HG02588 (cell line): Measurements from ENCODE around the gene TWNK.
A peak's percentile ranks its signal among the peaks of the same experiment; 100 is the strongest.

Experiments used
- ATAC-seq: cut with Tn5 transposase; IDR thresholded peaks from one replicate; pipeline ENCODE4 v1.9.1; 2021; ENCODE audit warnings: mild to moderate bottlenecking, moderate library complexity; ENCODE audit not compliant: unreplicated experiment

Gene TWNK

GRCh38 chr10:101010329-101010728, 23.0 kb downstream of the TWNK start:
- no peak for ATAC-seq

DNA sequence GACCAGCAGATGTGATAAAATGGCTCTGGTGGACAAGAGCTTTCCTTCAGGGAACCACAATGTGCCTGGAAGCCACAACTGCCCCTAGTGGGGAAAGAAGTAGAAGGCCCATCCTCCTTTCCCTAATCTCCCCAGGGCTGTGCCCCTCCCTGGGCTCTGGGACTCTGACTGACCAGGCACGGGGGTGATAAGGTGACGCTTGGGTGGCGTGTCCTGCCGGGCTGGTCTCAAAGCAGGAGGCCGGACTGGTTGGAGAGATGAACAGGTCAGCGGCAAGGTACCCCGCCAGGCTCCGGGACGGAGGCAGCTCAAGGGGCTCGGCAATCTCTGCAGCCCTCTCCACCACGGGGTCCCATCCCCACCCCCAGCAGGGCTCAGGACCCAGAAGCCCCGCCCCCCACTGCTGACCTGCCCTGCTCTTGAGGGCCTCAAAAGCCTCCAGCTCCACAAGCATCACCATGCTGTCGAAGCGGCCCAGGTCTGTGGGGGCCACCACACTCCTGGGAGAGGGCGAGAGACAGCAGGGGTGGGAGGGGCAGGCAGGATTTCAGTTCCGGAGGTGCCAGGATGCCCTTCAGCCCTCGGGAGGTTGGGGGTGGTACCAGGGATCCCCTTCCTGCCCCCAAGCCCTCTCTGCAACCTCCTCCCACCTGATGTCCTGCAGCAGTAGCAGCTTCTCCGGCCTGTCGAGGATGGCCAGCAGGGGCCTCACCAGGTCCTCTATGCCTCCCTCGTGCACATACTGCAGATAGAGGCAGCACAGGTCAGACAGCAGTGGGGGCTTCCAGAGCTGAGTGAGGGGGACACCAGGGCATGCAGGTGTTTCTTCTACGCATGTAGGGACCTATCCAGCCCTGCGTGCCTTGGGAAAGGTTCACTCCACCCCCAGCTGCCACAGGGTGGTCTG, 24.4 kb downstream of the TWNK start:
- ATAC-seq, result no peak

DNA sequence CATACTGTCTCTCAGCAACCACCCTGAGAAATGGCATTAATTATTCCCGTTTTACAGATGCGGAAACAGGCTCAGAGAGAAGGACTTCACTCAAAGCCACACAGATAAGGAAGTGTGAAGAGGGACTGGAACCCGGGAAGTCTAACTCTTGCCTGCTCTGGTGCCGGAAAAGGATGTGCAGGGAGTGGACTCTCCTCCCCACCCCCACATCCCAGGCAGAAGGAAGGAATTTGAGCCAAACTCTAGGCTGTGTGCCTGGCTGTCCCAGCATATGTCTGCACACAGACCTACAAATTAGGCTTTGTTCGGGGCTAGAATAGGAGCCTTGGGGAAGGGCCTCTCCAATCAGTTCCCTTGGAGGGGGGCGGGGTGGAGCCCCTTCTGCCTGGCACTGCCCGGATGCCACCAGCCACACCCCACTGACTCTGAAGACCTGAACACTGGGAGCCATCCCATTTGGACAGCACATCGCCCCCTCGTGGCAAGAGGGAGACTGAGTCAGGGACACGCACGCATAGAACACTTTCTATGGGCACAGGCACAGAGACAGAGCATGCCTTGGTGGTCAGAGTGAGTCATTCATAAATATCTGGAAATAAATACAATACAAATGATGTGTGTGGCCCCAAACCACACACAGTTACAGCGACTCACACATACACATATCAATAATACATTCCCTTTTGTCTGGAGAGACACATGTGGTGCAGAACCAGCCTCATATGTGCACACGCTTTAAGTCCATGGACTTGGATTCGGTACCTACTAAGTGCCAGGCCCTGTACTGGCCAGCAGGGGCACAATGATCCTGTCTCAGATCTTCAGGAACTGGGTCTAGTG, 25.4 kb downstream of the TWNK start:
- no peak for ATAC-seq

- ATAC-seq, result no peak
These were observed 26.1 kb downstream of the TWNK start for GRCh38 chr10:101013365-101013825.

- peak; percentile 40 for ATAC-seq
These were observed 27.0 kb downstream of the TWNK start for GRCh38 chr10:101014230-101014884.

GRCh38 chr10:101014966-101015581, 27.7 kb downstream of the TWNK start:
- ATAC-seq, result no peak

- no peak for ATAC-seq
These were observed 28.2 kb downstream of the TWNK start for GRCh38 chr10:101015582-101015973.

DNA sequence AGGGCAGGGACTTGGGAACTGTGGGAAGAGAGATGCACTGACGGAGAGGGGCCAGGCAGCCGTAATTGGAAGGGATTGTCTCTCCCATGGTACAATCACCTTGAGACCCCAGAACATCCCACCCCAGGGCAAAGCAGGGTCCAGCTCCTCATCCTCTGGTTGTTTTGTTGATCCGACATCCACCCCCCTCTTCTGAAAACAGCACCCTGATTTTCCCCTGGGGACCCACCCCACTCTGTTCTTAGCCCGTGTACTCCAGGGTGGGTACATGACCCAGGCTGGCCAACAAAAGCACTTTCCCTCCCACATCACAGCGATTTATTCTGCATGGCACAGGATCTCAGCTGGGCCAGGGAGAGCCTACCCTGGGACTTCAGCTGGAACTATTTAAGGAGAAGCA, 29.5 kb downstream of the TWNK start:
- ATAC-seq, result no peak

DNA sequence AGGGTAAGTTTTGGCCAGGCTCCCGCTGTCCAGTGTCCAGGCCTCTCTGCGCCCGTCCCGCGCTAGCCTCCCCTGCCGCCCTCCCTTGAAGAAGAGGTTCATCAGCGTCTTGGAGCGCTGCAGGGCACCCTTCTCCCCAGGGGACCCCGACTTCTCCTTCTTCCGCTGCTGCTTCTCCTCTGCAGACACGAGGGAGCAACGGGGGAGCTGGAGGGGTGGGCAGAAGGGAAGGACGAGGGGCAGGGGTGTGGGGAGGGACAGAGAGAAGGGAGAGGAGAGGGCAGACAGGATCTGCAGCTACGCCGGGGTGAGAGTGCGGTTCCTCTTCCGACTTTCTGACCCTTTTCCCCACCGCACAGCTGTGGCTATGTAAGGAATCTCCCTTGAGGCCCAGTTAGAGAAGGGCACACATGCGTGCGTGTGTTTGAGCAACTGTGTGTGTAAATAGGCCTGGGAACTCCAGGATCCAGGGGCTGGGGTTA, 30.8 kb downstream of the TWNK start:
- no peak for ATAC-seq

DNA sequence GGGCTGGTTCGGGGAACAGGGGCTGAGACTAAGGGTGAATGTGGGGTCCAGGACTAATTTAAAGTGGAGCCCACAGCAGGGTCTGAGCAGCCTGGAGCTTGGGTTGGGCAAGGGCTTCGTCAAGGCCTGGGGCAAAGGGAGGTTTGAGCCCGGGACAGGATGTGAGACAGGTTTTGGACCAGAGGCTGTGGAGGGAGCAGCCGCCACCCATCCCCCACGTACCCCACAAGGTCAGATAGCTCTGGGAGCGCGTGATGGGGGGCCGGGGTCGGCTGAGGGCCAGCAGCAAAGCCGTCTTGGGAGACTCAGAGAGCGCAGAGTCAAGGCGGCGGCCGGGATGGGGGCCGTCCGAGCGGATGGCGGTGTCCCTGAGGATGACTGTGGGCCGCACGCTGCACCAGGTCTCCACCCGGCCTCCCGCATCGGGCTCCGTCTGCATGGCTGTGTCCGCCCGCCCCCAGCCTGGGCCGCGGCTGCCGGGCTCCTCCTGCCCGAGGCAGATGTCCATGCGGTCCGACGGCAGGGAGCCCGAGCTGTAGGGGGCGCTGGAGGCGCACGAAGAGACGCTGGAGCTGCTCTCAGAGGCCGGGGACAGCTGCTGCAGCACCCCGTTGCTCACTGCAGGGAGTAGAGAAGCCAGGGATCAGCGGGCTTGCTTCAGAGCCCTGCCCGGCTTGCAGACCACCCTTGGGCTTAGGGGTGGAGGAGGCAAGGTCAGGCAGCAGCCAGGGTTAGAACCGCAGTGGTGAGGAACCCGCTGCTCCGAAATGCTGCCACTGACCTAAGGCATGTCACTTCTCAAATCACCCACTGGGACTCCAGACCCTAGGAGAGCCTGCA, 31.5 kb downstream of the TWNK start:
- no peak for ATAC-seq

GRCh38 chr10:101019440-101019703, 32.0 kb downstream of the TWNK start:
- no peak for ATAC-seq

GRCh38 chr10:101020427-101021075, 33.2 kb downstream of the TWNK start:
- no peak for ATAC-seq

GRCh38 chr10:101021239-101021638, 33.9 kb downstream of the TWNK start:
- no peak for ATAC-seq

DNA sequence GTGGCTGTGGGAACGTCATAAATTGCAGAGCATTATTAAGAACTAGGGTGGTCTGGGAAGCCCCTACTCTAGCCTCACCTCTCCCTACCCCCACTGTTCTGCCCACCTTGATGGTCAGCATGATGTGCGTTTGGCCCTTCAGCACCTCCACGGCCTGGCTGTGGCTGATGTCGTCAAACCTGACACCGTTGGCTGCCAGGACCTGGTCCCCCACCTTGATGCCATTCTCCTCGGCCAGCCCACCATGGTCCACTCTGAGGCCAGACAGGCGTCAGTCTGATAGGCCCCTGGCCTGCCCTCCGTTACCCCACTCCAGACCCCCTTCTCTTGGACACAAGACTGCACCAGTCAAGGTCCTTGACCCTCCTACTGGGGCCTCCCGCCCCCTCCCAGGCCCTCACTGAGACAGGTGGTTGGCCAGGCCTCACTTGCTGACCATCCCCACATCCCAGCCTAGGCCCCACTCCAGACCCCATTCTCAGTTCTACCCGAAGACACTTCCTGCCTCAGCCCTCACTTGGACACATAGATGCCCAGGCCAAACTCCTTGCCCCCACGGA, 34.4 kb downstream of the TWNK start:
- no peak for ATAC-seq

DNA sequence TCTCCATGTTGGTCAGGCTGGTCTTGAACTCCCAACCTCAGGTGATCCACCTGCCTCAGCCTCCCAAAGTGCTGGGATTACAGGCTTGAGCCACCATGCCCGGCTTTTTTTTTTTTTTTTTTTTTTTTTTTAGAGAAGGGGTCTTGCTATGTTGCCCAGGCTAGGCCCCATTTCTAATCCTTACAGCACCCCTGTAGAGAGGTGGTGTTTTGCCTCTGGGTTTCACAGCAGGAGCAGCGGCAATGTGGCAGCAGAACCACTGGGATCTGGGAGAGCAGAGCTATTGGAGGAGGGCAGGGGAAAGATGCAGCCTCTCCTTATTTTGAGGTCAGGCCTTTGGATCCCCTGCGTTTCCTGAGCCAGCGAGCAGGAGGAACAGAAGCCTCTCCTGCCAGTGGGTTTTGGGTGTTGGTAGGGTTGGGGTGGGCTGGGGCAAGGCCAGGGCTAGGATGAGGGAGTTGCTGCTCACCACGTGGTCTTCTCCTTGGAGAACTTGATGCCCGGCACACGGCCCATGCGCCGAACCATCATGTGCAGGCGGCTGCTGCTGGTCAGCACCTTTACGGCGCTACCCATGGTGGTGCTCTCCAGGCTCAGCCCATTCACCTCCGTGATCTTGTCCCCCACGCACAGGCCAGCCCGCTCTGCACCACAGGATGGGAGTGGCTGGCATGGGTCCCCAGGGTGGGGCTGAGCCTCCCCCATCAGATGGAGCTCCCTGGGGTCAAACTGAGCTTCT, 35.8 kb downstream of the TWNK start:
- no peak for ATAC-seq

GRCh38 chr10:101027106-101027720, 39.9 kb downstream of the TWNK start:
- ATAC-seq, result no peak

GRCh38 chr10:101028446-101029337, 41.3 kb downstream of the TWNK start:
- ATAC-seq, result no peak
